H9 (cell line): ENCODE results near the gene AMOTL1. TPM values are rescaled to one million over a fixed set of nuclear protein-coding genes. Genes with fewer than 3 reads are reported as not detected.

Experiments used
- DNase-seq: peaks from one replicate; pipeline ENCODE4 v3.0.0-alpha.2; 2017
- H2AFZ ChIP-seq: one replicate; pipeline ENCODE4 v1.6.1; 2013; ENCODE audit warnings: mild to moderate bottlenecking, low read length, control low read depth, moderate library complexity
- H2AK5ac ChIP-seq: 2 replicates; pipeline ENCODE4 v1.6.1; 2013; ENCODE audit warnings: low read length, control low read depth, mixed read lengths; ENCODE audit not compliant: insufficient read length
- H2BK120ac ChIP-seq: one replicate; pipeline ENCODE4 v1.6.1; 2013; ENCODE audit warnings: low read depth, mild to moderate bottlenecking, low read length, control low read depth, inconsistent platforms; ENCODE audit not compliant: poor library complexity, severe bottlenecking
- H2BK12ac ChIP-seq: 2 replicates; pipeline ENCODE4 v1.6.1; 2013; ENCODE audit warnings: low read length, control low read depth, mixed read lengths, low read depth; ENCODE audit not compliant: insufficient read length
- H2BK15ac ChIP-seq: 2 replicates; pipeline ENCODE4 v1.6.1; 2013; ENCODE audit warnings: low read depth, low read length, control low read depth
- H2BK20ac ChIP-seq: one replicate; pipeline ENCODE4 v1.6.1; 2013; ENCODE audit warnings: low read depth, mild to moderate bottlenecking, low read length, control low read depth, inconsistent platforms; ENCODE audit not compliant: poor library complexity, severe bottlenecking
- H2BK5ac ChIP-seq: 2 replicates; pipeline ENCODE4 v1.6.1; 2013; ENCODE audit warnings: low read length, control low read depth, mixed read lengths; ENCODE audit not compliant: insufficient read length
- H3K14ac ChIP-seq: 2 replicates; pipeline ENCODE4 v1.6.1; 2013; ENCODE audit warnings: low read length, control low read depth; ENCODE audit not compliant: insufficient read depth
- H3K18ac ChIP-seq: 2 replicates; pipeline ENCODE4 v1.6.1; 2013; ENCODE audit warnings: low read depth, mild to moderate bottlenecking, mixed read lengths, low read length, control low read depth; ENCODE audit not compliant: insufficient read length
- H3K23ac ChIP-seq: 2 replicates; pipeline ENCODE4 v1.6.1; 2013; ENCODE audit warnings: low read length, control low read depth, mixed read lengths, low read depth; ENCODE audit not compliant: insufficient read length
- H3K23me2 ChIP-seq: 2 replicates; pipeline ENCODE4 v1.6.1; 2013; ENCODE audit warnings: low read depth, mild to moderate bottlenecking, mixed read lengths, low read length, control low read depth; ENCODE audit not compliant: insufficient read length, poor library complexity, severe bottlenecking
- H3K27ac ChIP-seq: 2 replicates; pipeline ENCODE4 v1.5.1; 2013; ENCODE audit warnings: low read length, control low read depth, mixed read lengths, low read depth; ENCODE audit not compliant: insufficient read length
- H3K27me3 ChIP-seq: 2 replicates; pipeline ENCODE4 v1.6.1; 2013; ENCODE audit warnings: low read length, control low read depth, inconsistent platforms; ENCODE audit not compliant: insufficient read depth
- H3K4ac ChIP-seq: 2 replicates; pipeline ENCODE4 v1.6.1; 2013; ENCODE audit warnings: low read depth, mild to moderate bottlenecking, control low read depth, inconsistent platforms, low read length, moderate library complexity
- H3K4me1 ChIP-seq: 2 replicates; pipeline ENCODE4 v1.6.1; 2013; ENCODE audit warnings: low read length, control low read depth, inconsistent platforms; ENCODE audit not compliant: insufficient read depth
- H3K4me2 ChIP-seq: 2 replicates; pipeline ENCODE4 v1.6.1; 2013; ENCODE audit warnings: low read length, control low read depth, mixed read lengths; ENCODE audit not compliant: insufficient read length, insufficient read depth
- H3K56ac ChIP-seq: 2 replicates; pipeline ENCODE4 v1.6.1; 2013; ENCODE audit warnings: low read depth, mild to moderate bottlenecking, mixed read lengths, low read length, control low read depth; ENCODE audit not compliant: insufficient read length
- H3K79me1 ChIP-seq: 2 replicates; pipeline ENCODE4 v1.6.1; 2013; ENCODE audit warnings: low read depth, mild to moderate bottlenecking, moderate library complexity, low read length, control low read depth, inconsistent platforms; ENCODE audit not compliant: insufficient read depth, poor library complexity, severe bottlenecking
- H3K79me2 ChIP-seq: 2 replicates; pipeline ENCODE4 v1.6.1; 2013; ENCODE audit warnings: low read length, control low read depth, inconsistent platforms; ENCODE audit not compliant: insufficient read depth
- H3K9ac ChIP-seq: 2 replicates; pipeline ENCODE4 v1.6.1; 2013; ENCODE audit warnings: low read length, control low read depth, mixed read lengths; ENCODE audit not compliant: insufficient read length; ENCODE audit errors: extremely low read depth
- H3K9me3 ChIP-seq: one replicate; pipeline ENCODE4 v1.6.1; 2013; ENCODE audit warnings: low read depth, low read length, inconsistent platforms; ENCODE audit not compliant: control insufficient read depth
- H3T11ph ChIP-seq: one replicate; pipeline ENCODE4 v1.6.1; 2013; ENCODE audit warnings: mild to moderate bottlenecking, low read length, control low read depth, inconsistent platforms
- H4K20me1 ChIP-seq: one replicate; pipeline ENCODE4 v1.6.1; 2013; ENCODE audit not compliant: control insufficient read depth, insufficient read length, insufficient read depth
- H4K5ac ChIP-seq: 2 replicates; pipeline ENCODE4 v1.6.1; 2013; ENCODE audit warnings: low read depth, mild to moderate bottlenecking, mixed read lengths, low read length, control low read depth; ENCODE audit not compliant: insufficient read length
- H4K8ac ChIP-seq: replicated peaks from 2 replicates; pipeline ENCODE4 v1.6.1; 2013; ENCODE audit warnings: low read length, control low read depth, mixed read lengths, low read depth; ENCODE audit not compliant: insufficient read length
- H4K91ac ChIP-seq: 2 replicates; pipeline ENCODE4 v1.6.1; 2013; ENCODE audit warnings: low read depth, mild to moderate bottlenecking, moderate library complexity, mixed read lengths, low read length, control low read depth; ENCODE audit not compliant: insufficient read length
- H3K27ac Mint-ChIP-seq, 3 experiments: 2 replicates in 2 of 3; 3 replicates in 1 of 3; pipeline ENCODE4 v1.8.0; 2020 to 2021; ENCODE audit warnings: mixed read lengths in 3 of 3, mild to moderate bottlenecking in 1 of 3, moderate library complexity in 1 of 3
- H3K27me3 Mint-ChIP-seq: 2 replicates; pipeline ENCODE4 v1.8.0; 2021; ENCODE audit warnings: low read depth, mild to moderate bottlenecking, moderate library complexity, mixed read lengths
- H3K36me3 Mint-ChIP-seq, 3 experiments: 2 replicates in 2 of 3; 3 replicates in 1 of 3; pipeline ENCODE4 v1.8.0; 2020 to 2021; ENCODE audit warnings: low read depth in 3 of 3, mixed read lengths in 3 of 3; ENCODE audit not compliant: insufficient read depth in 1 of 3
- H3K4me1 Mint-ChIP-seq, 2 experiments: 2 replicates each; pipeline ENCODE4 v1.8.0; 2020; ENCODE audit warnings: mixed read lengths in 2 of 2
- H3K4me3 Mint-ChIP-seq, 2 experiments: 2 replicates in 1 of 2; 3 replicates in 1 of 2; pipeline ENCODE4 v1.8.0; 2020 to 2021; ENCODE audit warnings: mild to moderate bottlenecking in 2 of 2, mixed read lengths in 2 of 2, moderate library complexity in 1 of 2
- H3K9me3 Mint-ChIP-seq, 2 experiments: 2 replicates in 1 of 2; 3 replicates in 1 of 2; pipeline ENCODE4 v1.8.0; 2020; ENCODE audit warnings: mild to moderate bottlenecking in 2 of 2, mixed read lengths in 2 of 2, moderate library complexity in 1 of 2
- CTCF ChIP-seq: fragments of 200-600 bp; sonication (generic); conservative IDR thresholded peaks from 3 replicates; pipeline ENCODE4 v1.8.0; 2021; ENCODE audit warnings: antibody characterized with exemption, mild to moderate bottlenecking
- WGBS: extraction: QIAGEN DNeasy Blood & Tissue Kit; methylation state at CpG from one replicate; pipeline ENCODE4 v1.1.7; 2013; ENCODE audit warnings: missing lambda C conversion rate, low lambda C conversion rate, mixed read lengths; ENCODE audit not compliant: insufficient read length; ENCODE audit errors: extremely low coverage; 5-methylcytosine and 5-hydroxymethylcytosine counted together
- total RNA-seq: library from RNA; stranded (reverse); gene quantifications from 2 replicates; pipeline ENCODE4 v1.2.1, GENCODE V29; 2021

AMOTL1 gene
- total RNA-seq, 1 experiment from 2014 or later, result 18.5 TPM

GRCh38 chr11:94821439-94821838, 53.3 kb downstream of the AMOTL1 start:
- Histone ChIP-seq H3K27me3 (no peaks in the 10 kb centered on the region), H4K5ac (no peak overlapping the region), H3K4me1 (no peaks in the 10 kb centered on the region), H2BK12ac (no peak overlapping the region), H4K8ac (no peak overlapping the region), H3K4me2 (no peak overlapping the region), H4K91ac (no peak overlapping the region), H2BK120ac (no peak overlapping the region), H3K9ac (no peak overlapping the region), H3K23me2 (no peaks in the 10 kb centered on the region), H3K9me3 (peaks cover 8% of the 10 kb centered on the region), H3K18ac (no peak overlapping the region), H2AFZ (no peak overlapping the region), H3T11ph (no peak overlapping the region), H3K56ac (no peak overlapping the region), H3K23ac (no peak overlapping the region), H3K27ac (no peak overlapping the region), H2BK15ac (no peak overlapping the region), H3K79me1 (peaks cover 2% of the 10 kb centered on the region), H2BK5ac (no peak overlapping the region), H3K4ac (no peak overlapping the region), H2BK20ac (no peak overlapping the region), H3K79me2 (no peaks in the 10 kb centered on the region), H2AK5ac (no peak overlapping the region), H4K20me1 (no peaks in the 10 kb centered on the region), H3K14ac (no peak overlapping the region)
- no peak for DNase-seq
- Mint-ChIP-seq H3K36me3 (peaks cover 50 to 74% (median 68%) of the 10 kb centered on the region in 3 experiments), H3K27me3 (no peaks in the 10 kb centered on the region), H3K4me3 (no peak overlapping the region), H3K27ac (peak overlapping the region in 1 of 3 experiments; percentile 61; a peak in 3 of 7 replicates), H3K9me3 (peaks cover 15 to 17% of the 10 kb centered on the region in 2 experiments), H3K4me1 (peaks cover 4% of the 10 kb centered on the region in 2 experiments)
- TF ChIP-seq CTCF, result no peak
- no CpG with 5 or more reads among the region's 14 CpGs for WGBS
